Endodermal cell (in vitro differentiated cells): ENCODE results near the gene RASSF4. TPM values are rescaled to one million over a fixed set of nuclear protein-coding genes. Genes with fewer than 3 reads are reported as not detected.

Experiments
- DNase-seq: peaks from one replicate; pipeline ENCODE4 v3.0.0-alpha.2; 2017
- H3K27ac ChIP-seq: 2 replicates; pipeline ENCODE4 v1.5.1; 2013; ENCODE audit warnings: mild to moderate bottlenecking, low read depth, low read length, moderate library complexity
- H3K27me3 ChIP-seq: 2 replicates; pipeline ENCODE4 v1.6.1; 2013; ENCODE audit warnings: mild to moderate bottlenecking, low read length, moderate library complexity; ENCODE audit not compliant: insufficient read depth, control insufficient read depth, poor library complexity, severe bottlenecking
- H3K36me3 ChIP-seq: 2 replicates; pipeline ENCODE4 v1.7.0; 2013; ENCODE audit warnings: mild to moderate bottlenecking, low read length, moderate library complexity; ENCODE audit not compliant: control insufficient read depth, insufficient read depth
- H3K4me1 ChIP-seq: one replicate; pipeline ENCODE4 v1.7.0; 2013; ENCODE audit warnings: low read length; ENCODE audit not compliant: control insufficient read depth, insufficient read depth
- H3K4me3 ChIP-seq: 2 replicates; pipeline ENCODE4 v1.5.1; 2013; ENCODE audit warnings: mild to moderate bottlenecking, low read length, moderate library complexity
- H3K9ac ChIP-seq: 2 replicates; pipeline ENCODE4 v1.6.1; 2013; ENCODE audit warnings: mild to moderate bottlenecking, low read length, moderate library complexity; ENCODE audit not compliant: poor library complexity, severe bottlenecking; ENCODE audit errors: extremely low read depth
- H3K9me3 ChIP-seq: 2 replicates; pipeline ENCODE4 v1.6.1; 2013; ENCODE audit warnings: mild to moderate bottlenecking, low read length, moderate library complexity; ENCODE audit not compliant: control insufficient read depth
- H3K27ac Mint-ChIP-seq: 2 replicates; pipeline ENCODE4 v1.8.0; 2020; ENCODE audit warnings: mixed read lengths
- H3K27me3 Mint-ChIP-seq: 2 replicates; pipeline ENCODE4 v1.8.0; 2021; ENCODE audit warnings: mild to moderate bottlenecking, mixed read lengths; ENCODE audit not compliant: insufficient read depth
- H3K36me3 Mint-ChIP-seq: 2 replicates; pipeline ENCODE4 v1.8.0; 2020; ENCODE audit warnings: low read depth, mixed read lengths
- H3K4me1 Mint-ChIP-seq: 2 replicates; pipeline ENCODE4 v1.8.0; 2020; ENCODE audit warnings: mixed read lengths
- H3K4me3 Mint-ChIP-seq: 2 replicates; pipeline ENCODE4 v1.8.0; 2020; ENCODE audit warnings: mild to moderate bottlenecking, moderate library complexity, mixed read lengths
- H3K9me3 Mint-ChIP-seq: 2 replicates; pipeline ENCODE4 v1.8.0; 2020; ENCODE audit warnings: mild to moderate bottlenecking, mixed read lengths
- CTCF ChIP-seq: fragments of 200-600 bp; sonication (generic); conservative IDR thresholded peaks from 2 replicates; pipeline ENCODE4 v1.5.0; 2021; ENCODE audit warnings: antibody characterized with exemption, mild to moderate bottlenecking
- WGBS, 2 experiments: methylation state at CpG; one replicate each; pipeline versions ENCODE4 v1.1.5 to v1.1.7; 2013; ENCODE audit warnings: missing lambda C conversion rate in 2 of 2, mixed read lengths in 1 of 2; ENCODE audit not compliant: insufficient coverage in 1 of 2, insufficient read length in 1 of 2; 5-methylcytosine and 5-hydroxymethylcytosine counted together
- total RNA-seq, 2 donors: library from RNA; stranded (reverse); fragmentation: NEBNext Ultra II Directional in 1 of 2; extraction: Animal tissue kit (Norgen Biotek cat#: 25700) in 1 of 2; gene quantifications; 2 replicates in 1 of 2; 3 replicates in 1 of 2; pipeline ENCODE4 v1.2.1, GENCODE V29; 2021

Gene RASSF4
- total RNA-seq, 2 donors from 2014 or later, result 5.2 to 14.1 TPM

- H3K36me3 Mint-ChIP-seq, result peaks cover 8% of the 10 kb centered on the region
- H3K27ac ChIP-seq, result peak overlapping the region; percentile 72
- peak overlapping the region; percentile 74 for H3K4me3 Mint-ChIP-seq
- no peaks in the 10 kb centered on the region for H3K9me3 ChIP-seq
- WGBS, 2 experiments, result 0 to 17% methylated on average over 1 to 5 of the region's 6 CpGs
- H3K27ac Mint-ChIP-seq, result peak overlapping the region; percentile 91
- peak overlapping the region; percentile 64 for H3K9ac ChIP-seq
- no peak for TF ChIP-seq CTCF
- H3K4me1 Mint-ChIP-seq, result peaks cover 26% of the 10 kb centered on the region
- peak overlapping the region; percentile 94 for H3K4me3 ChIP-seq
- no peak for DNase-seq
- peaks cover 9% of the 10 kb centered on the region for H3K27me3 ChIP-seq
- H3K36me3 ChIP-seq, result no peaks in the 10 kb centered on the region
- peaks cover 6% of the 10 kb centered on the region for H3K4me1 ChIP-seq
- H3K27me3 Mint-ChIP-seq, result peaks cover 18% of the 10 kb centered on the region
- H3K9me3 Mint-ChIP-seq, result peaks cover 2% of the 10 kb centered on the region
These were observed 730 bp upstream of the RASSF4 start for GRCh38 chr10:44958898-44959246.

- Mint-ChIP-seq H3K4me1 (peaks cover 38% of the 10 kb centered on the region), H3K27ac (no peak overlapping the region), H3K9me3 (peaks cover 2% of the 10 kb centered on the region), H3K27me3 (peaks cover 18% of the 10 kb centered on the region), H3K4me3 (peak overlapping the region; percentile 74), H3K36me3 (peaks cover 8% of the 10 kb centered on the region)
- Histone ChIP-seq H3K27me3 (peaks cover 9% of the 10 kb centered on the region), H3K4me3 (peak overlapping the region; percentile 77), H3K9ac (no peak overlapping the region), H3K4me1 (peaks cover 14% of the 10 kb centered on the region), H3K9me3 (no peaks in the 10 kb centered on the region), H3K36me3 (no peaks in the 10 kb centered on the region), H3K27ac (no peak overlapping the region)
- DNase-seq, result no peak
- 43 to 70% methylated on average over 2 to 8 of the region's 8 CpGs for WGBS, 2 experiments
- TF ChIP-seq CTCF, result no peak
These were observed 472 bp downstream of the RASSF4 start for GRCh38 chr10:44960088-44960460.

- WGBS, 2 experiments, result 77 to 80% methylated on average over 7 of the region's 7 CpGs
- Histone ChIP-seq H3K4me1 (peaks cover 14% of the 10 kb centered on the region), H3K9me3 (no peaks in the 10 kb centered on the region), H3K9ac (no peak overlapping the region), H3K27me3 (peaks cover 9% of the 10 kb centered on the region), H3K27ac (no peak overlapping the region), H3K4me3 (peak overlapping the region; percentile 77), H3K36me3 (no peaks in the 10 kb centered on the region)
- Mint-ChIP-seq H3K9me3 (peaks cover 2% of the 10 kb centered on the region), H3K27me3 (peaks cover 18% of the 10 kb centered on the region), H3K36me3 (peaks cover 8% of the 10 kb centered on the region), H3K4me1 (peaks cover 41% of the 10 kb centered on the region), H3K4me3 (peak overlapping the region; percentile 74), H3K27ac (no peak overlapping the region)
- peak; percentile 47 for DNase-seq
- no peak for TF ChIP-seq CTCF
These were observed 1.1 kb downstream of the RASSF4 start for GRCh38 chr10:44960482-44961229.
